SH-SY5Y (cell line): ENCODE data around the gene RPLP1.

Experiments
- GATA2 ChIP-seq: IDR thresholded peaks from 2 replicates; pipeline ENCODE4 v1.6.1; 2011; ENCODE audit warnings: mild to moderate bottlenecking, low read depth, low read length
- GATA3 ChIP-seq: IDR thresholded peaks from 2 replicates; pipeline ENCODE4 v1.6.1; 2011; ENCODE audit warnings: low read depth, mild to moderate bottlenecking, low read length, moderate library complexity

- TF ChIP-seq GATA2 (no peak), GATA3 (no peak)
These were observed 6.4 kb downstream of the RPLP1 start for GRCh38 chr15:69459066-69459465.
